ENCODE measurements around the gene KRT82. TPM values are rescaled to one million over a fixed set of nuclear protein-coding genes. Genes with fewer than 3 reads are reported as not detected.

Gene KRT82
- total RNA-seq, 4 donors from 2014 or later: not detected

DNA sequence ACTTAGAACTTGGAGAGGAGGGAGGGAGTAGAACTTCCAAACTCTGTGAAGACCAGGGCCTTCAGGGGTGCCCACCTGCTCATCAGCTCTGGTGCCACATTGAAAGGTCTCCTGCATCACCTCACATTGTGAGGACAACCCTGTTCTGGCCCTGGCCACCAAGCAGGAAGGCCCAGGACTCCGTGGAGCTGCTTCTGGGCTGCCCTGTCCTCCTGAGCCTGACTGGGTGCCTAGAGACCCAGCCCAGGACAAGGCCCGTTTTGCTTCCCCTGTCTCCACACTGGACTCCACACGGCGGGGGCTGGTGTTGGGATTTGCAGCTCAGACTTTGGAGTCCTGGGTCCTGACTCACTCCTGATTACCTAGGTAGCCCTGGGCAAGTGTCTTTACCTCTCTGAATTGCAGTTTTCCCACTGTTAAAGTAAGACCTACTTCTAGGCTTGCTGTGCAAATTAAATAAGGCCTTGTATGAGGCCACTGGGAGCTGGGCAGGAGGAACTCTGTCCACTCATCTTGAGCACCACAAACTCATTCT, 12.5 kb upstream of the KRT82 start:
- no peaks in the 10 kb centered on the region for H3K27me3 ChIP-seq
- H3K9me3 ChIP-seq: no peaks in the 10 kb centered on the region
- no peaks in the 10 kb centered on the region for H3K36me3 ChIP-seq
- no peak for DNase-seq
- no peak for TF ChIP-seq POLR2A (IDR thresholded peaks at IDR 0.05)
- TF ChIP-seq, protein P1, sequence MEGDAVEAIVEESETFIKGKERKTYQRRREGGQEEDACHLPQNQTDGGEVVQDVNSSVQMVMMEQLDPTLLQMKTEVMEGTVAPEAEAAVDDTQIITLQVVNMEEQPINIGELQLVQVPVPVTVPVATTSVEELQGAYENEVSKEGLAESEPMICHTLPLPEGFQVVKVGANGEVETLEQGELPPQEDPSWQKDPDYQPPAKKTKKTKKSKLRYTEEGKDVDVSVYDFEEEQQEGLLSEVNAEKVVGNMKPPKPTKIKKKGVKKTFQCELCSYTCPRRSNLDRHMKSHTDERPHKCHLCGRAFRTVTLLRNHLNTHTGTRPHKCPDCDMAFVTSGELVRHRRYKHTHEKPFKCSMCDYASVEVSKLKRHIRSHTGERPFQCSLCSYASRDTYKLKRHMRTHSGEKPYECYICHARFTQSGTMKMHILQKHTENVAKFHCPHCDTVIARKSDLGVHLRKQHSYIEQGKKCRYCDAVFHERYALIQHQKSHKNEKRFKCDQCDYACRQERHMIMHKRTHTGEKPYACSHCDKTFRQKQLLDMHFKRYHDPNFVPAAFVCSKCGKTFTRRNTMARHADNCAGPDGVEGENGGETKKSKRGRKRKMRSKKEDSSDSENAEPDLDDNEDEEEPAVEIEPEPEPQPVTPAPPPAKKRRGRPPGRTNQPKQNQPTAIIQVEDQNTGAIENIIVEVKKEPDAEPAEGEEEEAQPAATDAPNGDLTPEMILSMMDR (IDR thresholded peaks at IDR 0.05): no peak
- H3K27ac ChIP-seq: no peak overlapping the region
- no peak overlapping the region for H3K4me3 ChIP-seq
- peaks cover 0 to 4% (median 0%) of the 10 kb centered on the region in 4 donors for H3K4me1 ChIP-seq

DNA sequence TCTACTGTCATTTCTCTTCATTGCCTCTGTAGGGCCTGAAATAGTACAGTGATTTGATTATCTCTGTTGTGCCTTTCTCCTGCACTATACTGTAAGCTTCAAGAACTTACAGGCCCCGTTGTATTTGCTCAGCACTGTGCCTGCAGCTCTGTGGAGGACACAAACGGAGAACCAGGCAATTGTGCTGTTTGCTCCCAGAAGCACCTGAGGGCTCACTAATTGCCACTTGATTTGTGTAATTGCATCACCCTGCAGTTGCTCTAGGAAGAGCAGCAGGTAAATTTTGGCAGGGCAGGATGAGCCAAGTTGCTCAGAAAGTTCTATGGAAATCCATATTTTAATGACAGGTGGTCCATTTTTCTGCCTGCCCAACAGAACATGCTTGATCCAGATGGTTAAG, 11.6 kb upstream of the KRT82 start:
- no peak overlapping the region for H3K27ac ChIP-seq

DNA sequence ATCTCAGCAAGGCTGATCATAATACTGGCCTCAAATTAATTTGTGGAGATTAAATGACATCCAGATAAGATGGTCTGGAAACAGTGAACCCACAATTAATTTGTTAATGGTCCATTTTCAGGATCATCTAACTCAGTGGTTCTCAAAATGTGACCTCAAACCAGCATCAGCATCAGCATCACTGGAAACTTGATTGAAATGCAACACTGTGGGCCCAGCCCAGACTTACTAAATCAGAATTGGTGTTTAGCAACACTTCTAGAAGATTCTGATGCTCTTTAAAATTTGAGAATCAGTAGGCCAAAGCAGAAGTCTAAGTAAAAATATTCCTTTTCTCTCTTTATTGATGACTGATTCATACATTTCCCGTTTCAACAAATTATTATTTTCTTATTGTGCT, 10.7 kb upstream of the KRT82 start:
- TF ChIP-seq, protein P1 (IDR thresholded peaks at IDR 0.05): no peak
- no peak for TF ChIP-seq POLR2A (IDR thresholded peaks at IDR 0.05)
- H3K27ac ChIP-seq: peak overlapping the region in 2 of 4 donors; percentile 40 to 48
- DNase-seq: no peak

More for the DNA sequence above, 11.6 kb upstream of the KRT82 start:
- Histone ChIP-seq H3K9me3 (no peaks in the 10 kb centered on the region), H3K36me3 (no peaks in the 10 kb centered on the region), H3K4me1 (peaks cover 0 to 4% (median 0%) of the 10 kb centered on the region in 4 donors), H3K4me3 (no peak overlapping the region), H3K27me3 (no peaks in the 10 kb centered on the region)
- no peak for DNase-seq
- TF ChIP-seq POLR2A (IDR thresholded peaks at IDR 0.05): no peak
- TF ChIP-seq, protein P1 (IDR thresholded peaks at IDR 0.05): no peak

DNA sequence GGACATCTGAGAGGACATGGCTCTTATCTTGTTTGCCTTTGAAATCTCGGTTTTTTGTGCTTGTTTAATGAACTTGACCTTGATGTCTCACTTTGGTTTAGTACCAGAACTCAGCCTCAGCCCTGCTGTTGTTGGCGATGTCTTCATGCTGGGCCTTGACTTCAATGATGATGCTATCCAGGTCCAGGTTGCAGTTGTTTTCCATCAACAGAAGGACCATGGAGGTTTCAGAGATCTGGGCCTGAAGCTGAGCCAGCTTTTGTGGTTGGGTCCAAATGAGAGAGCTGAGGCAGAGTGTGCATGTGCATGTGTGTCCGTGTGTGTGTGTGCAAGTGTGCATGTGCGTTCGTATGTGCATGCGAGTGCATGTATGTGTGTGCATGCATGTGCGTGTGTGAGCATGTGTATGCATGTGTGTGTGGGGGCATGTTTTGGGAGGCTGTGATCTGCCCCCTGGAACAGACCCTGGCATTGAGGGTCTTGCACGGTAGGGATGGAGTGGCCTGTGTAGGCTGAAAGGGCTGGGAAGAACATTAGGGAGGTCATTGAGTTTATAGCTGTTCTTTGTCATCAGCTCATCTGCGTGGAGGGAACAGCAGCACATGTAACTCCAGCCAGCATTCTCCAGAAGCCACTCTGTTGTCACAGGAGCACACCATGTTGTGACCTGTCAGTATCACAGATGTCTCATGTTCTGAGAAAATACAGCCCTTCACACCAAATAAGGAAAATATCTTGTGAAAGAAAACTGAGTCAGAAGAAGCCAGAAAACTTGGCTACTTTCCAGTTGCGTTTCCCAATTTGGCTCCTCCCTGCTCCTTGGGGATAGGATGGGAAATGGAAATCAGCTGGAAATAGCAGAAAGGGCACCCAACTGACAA, 10.0 kb upstream of the KRT82 start:
- no peaks in the 10 kb centered on the region for H3K27me3 ChIP-seq
- peak in 1 of 3 donors; percentile 55 for DNase-seq
- no peak overlapping the region for H3K4me3 ChIP-seq
- peaks cover 0 to 4% (median 0%) of the 10 kb centered on the region in 4 donors for H3K4me1 ChIP-seq
- H3K27ac ChIP-seq: peak overlapping the region in 3 of 4 donors; percentile 13 to 49 (median 48)
- H3K9me3 ChIP-seq: no peaks in the 10 kb centered on the region
- TF ChIP-seq, protein P1 (IDR thresholded peaks at IDR 0.05): no peak
- H3K36me3 ChIP-seq: no peaks in the 10 kb centered on the region

More for the DNA sequence above, 10.7 kb upstream of the KRT82 start:
- Histone ChIP-seq H3K4me3 (no peak overlapping the region), H3K36me3 (no peaks in the 10 kb centered on the region), H3K4me1 (peaks cover 0 to 4% (median 0%) of the 10 kb centered on the region in 4 donors), H3K9me3 (no peaks in the 10 kb centered on the region), H3K27me3 (no peaks in the 10 kb centered on the region)

DNA sequence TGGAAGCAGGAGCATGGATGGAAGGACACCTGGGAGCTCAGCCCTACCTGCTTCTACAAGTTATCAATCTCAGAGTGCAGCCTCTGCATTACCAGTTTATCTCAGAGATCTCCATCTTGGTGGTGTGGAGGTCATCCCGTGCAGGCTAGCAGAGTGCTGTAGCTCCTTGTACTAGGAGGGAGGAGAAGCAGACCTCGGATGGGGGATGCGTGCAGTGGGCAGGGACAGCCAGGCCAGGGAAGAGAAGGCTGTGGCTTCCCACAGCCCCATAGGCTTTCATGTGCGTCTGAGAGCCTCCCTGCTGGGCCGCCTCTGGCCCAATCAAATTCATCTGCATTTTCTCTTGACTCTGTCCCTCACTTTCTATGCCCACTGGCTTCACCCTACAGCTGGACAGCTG, 8.8 kb upstream of the KRT82 start:
- H3K4me1 ChIP-seq: peaks cover 0 to 4% (median 0%) of the 10 kb centered on the region in 4 donors
- H3K4me3 ChIP-seq: no peak overlapping the region
- no peak for DNase-seq
- no peaks in the 10 kb centered on the region for H3K9me3 ChIP-seq
- H3K27ac ChIP-seq: no peak overlapping the region
- TF ChIP-seq POLR2A (IDR thresholded peaks at IDR 0.05): no peak
- TF ChIP-seq, protein P1 (IDR thresholded peaks at IDR 0.05): no peak
- H3K36me3 ChIP-seq: no peaks in the 10 kb centered on the region
- H3K27me3 ChIP-seq: no peaks in the 10 kb centered on the region
